OCI-LY1 (cell line): ENCODE data around the gene CHST15.

ENCODE experiments used
- CTCF ChIP-seq: fragments of 200-600 bp; sonication (generic), shearing (Covaris generic); IDR thresholded peaks from 2 replicates; pipeline ENCODE4 v1.5.1; 2017; ENCODE audit warnings: mild to moderate bottlenecking, antibody characterized with exemption, low read length, moderate library complexity, mixed read lengths
- EZH2 ChIP-seq: fragments of 200-600 bp; sonication (generic), shearing (Covaris generic); IDR thresholded peaks from 2 replicates; pipeline ENCODE4 v1.8.0; 2017; ENCODE audit warnings: borderline replicate concordance, mixed run types, mild to moderate bottlenecking, antibody characterized with exemption, low read length, moderate library complexity, mixed read lengths

GRCh38 chr10:124039483-124040013 is 53.9 kb downstream of the CHST15 start:
- TF ChIP-seq EZH2 (no peak), CTCF (no peak)
